WI38 (cell line): ENCODE data around the gene BGN.

ENCODE experiments used
- H3K4me3 ChIP-seq: 2 replicates; pipeline ENCODE4 v1.5.1; 2011; ENCODE audit warnings: low read depth, mild to moderate bottlenecking, control low read depth, low read length
- CTCF ChIP-seq: IDR thresholded peaks from 2 replicates; pipeline ENCODE4 v1.5.1; 2012; ENCODE audit warnings: low read depth, mild to moderate bottlenecking, control low read depth, low read length

BGN gene

DNA sequence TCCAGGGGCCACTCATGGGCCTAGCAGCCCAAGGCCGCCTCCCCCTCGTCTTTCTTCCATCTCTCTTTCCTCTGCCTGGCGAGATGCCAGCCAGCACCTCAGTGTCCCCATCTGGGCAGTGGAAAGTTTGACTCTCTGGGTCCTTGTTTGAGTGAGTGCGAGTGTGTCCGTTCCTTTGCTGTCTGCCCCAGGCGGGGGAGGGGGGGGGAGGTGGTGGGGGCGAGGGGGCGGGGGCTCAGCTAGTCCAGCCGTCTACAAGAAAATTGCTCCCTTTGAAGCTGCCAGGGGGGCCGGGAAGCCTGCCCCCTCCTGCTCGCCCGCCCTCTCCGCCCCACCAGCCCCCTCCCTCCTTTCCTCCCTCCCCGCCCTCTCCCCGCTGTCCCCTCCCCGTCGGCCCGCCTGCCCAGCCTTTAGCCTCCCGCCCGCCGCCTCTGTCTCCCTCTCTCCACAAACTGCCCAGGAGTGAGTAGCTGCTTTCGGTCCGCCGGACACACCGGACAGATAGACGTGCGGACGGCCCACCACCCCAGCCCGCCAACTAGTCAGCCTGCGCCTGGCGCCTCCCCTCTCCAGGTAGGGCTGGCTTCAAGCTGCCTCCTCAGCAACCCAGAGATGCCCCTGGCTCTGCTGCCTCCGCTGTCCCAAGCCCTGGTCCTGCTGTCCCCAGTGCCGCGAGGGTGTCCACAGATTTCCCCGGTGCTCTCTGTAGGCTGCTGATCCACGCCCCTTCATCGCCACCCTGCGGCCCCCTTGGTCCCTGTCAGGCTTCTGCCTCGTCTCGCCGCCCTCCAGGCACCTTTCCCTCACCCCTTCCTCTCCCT, at the start of gene BGN:
BGN (plus strand) TSS at position 440 of the 821 bp plus-strand sequence. CDS start 9,652 bp downstream, outside the sequence.
- no peak for TF ChIP-seq CTCF
- H3K4me3 ChIP-seq: peak within 1 kb of the TSS; percentile 51

- no peak for TF ChIP-seq CTCF
- no peak overlapping the region for H3K4me3 ChIP-seq
These were observed 49.5 kb upstream of the BGN start for GRCh38 chrX:153445106-153445855.

DNA sequence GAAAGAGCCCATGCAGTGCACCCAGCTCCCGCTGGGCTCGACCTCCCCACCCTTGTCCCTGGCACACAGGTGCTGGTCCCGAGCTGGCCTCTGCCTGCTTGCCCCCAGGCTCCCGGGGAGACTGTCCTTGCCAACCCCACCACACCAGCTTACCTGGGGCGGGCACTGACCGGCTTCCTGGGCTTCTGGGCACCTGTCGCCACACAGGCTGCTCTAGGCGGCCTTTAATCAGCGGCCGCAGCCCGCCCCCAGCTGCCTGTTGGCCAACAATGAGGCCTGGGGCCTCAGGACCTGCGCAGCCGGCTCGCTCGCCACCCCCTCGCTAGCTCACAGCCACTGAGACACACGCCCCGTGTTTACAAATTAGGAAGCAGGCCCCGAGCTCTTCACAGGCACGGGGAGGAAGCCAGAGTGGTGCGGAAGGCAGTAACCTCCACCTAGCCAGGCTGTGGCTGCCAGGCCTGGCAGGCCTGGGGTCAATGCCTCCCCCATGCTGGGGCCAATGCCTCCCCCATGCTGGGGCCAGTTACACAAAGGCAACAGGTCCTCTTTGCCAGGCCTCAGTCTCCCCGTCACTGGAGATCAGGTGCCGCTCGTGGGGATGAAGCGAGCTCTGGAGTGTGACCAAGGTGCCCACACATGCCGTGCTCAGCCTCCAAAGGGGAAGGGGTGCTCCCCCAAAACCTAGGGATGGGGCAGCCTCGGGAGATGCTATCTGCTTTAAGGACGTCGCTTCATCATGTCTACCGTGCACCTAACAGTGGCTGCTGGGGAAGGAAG, 48.7 kb upstream of the BGN start, which contains the start of gene TREX2:
TREX2 (minus strand) TSS at position 201 of the 780 bp plus-strand sequence. CDS start 626 bp downstream, outside the sequence.
- no peak for TF ChIP-seq CTCF
- H3K4me3 ChIP-seq: no peak within 1 kb of the TSS

DNA sequence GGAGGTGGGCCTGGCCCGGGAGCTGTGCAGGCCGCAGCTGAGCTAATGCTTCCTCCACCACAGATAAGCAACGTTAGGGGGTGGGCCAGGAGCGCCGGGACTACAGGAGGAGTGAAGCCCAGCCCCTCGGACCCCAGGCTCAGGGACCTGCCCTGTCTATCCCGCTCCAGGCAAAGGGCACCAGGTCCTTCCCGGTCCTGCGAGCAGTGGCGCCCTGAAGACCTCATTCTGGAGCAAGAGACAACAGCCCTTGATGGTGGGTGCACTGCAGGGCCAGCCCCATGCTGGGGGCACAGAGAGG, 48.2 kb upstream of the BGN start:
- H3K4me3 ChIP-seq: no peak overlapping the region
- TF ChIP-seq CTCF: no peak

GRCh38 chrX:153446950-153447580, 47.7 kb upstream of the BGN start:
- TF ChIP-seq CTCF: no peak
- no peak overlapping the region for H3K4me3 ChIP-seq

- TF ChIP-seq CTCF: no peak
- no peak overlapping the region for H3K4me3 ChIP-seq
These were observed 47.2 kb upstream of the BGN start for GRCh38 chrX:153447581-153447960.
